NCI-H2196 treated with DMSO at 0.1 percent for 48 hours (cell line): ENCODE data around the gene RAD23B.
"Not testable (repeated sequence)": the region's sequence is repeated elsewhere in the genome, so short reads cannot be mapped to it uniquely, and the experiment has no call there.

Source experiments
- DNase-seq: peaks from one replicate; lab custom pipeline; 2025; ENCODE audit not compliant: unreplicated experiment; lab: John Stamatoyannopoulos, UW

RAD23B gene

GRCh38 chr9:107282759-107283622 is at the start of gene RAD23B:
Gene RAD23B, plus strand, starts transcription at chr9:107283279. Its CDS starts 351 bp downstream, at chr9:107283630.
- DNase-seq: peak; percentile 96

DNA sequence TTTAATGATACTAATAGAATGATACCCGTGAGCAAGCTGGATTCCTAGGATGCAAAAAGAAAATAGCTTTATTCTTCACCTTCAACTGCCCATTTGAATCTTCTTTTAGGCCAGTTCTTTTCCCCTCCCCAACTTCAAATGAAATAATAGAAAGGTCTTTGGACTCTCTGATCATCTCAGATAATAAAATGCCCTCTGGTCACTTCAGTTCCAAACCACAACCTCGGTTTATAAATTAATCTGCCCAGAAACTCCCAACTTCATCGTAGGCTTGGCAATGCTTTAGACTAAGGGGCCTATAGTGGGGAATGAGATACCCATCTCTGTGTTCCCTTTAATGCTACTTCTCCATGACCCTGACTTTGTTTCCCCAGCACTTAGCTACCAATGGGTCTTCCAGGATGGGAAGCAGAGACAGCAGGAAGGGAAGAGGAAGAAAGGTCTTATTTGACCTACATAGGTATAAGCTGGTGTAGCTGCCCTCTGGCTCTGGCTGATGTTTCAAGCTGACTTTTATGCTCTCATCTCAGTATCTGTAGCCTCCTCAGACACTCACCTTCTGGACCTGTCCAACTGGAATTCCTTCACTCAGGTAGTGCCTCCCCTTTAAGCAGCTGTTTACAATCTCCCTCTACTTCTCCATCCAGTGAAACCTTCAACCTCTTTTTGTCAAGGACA is 47.2 kb upstream of the RAD23B start:
- no peak for DNase-seq

GRCh38 chr9:107237873-107238272 is 45.2 kb upstream of the RAD23B start:
- no peak for DNase-seq

- no peak for DNase-seq
These were observed 43.6 kb upstream of the RAD23B start for GRCh38 chr9:107239474-107239873.

DNA sequence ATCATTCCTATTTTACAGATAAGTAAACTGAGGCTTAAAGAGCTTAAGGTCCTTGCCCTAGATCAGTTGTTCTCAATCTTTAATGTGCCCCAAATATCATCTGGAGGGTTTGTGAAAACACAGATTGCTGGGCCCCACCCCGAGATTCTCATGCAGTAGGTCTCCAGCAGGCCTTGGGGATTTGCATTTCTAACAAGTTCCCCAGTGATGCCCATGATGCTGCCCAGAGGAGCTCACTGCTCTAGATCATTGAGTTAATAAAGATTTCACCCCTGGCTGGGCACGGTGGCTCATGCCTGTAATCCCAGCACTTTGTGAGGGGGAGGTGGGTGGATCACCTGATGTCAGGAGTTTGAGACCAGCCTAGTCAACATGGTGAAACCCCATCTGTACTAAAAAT is 42.8 kb upstream of the RAD23B start:
- DNase-seq: no peak

GRCh38 chr9:107242073-107243030 is 40.7 kb upstream of the RAD23B start:
- DNase-seq: no peak

GRCh38 chr9:107243742-107244141 is 39.3 kb upstream of the RAD23B start:
- DNase-seq: peak; percentile 17

GRCh38 chr9:107246259-107247254 is 36.5 kb upstream of the RAD23B start:
- no peak for DNase-seq

DNA sequence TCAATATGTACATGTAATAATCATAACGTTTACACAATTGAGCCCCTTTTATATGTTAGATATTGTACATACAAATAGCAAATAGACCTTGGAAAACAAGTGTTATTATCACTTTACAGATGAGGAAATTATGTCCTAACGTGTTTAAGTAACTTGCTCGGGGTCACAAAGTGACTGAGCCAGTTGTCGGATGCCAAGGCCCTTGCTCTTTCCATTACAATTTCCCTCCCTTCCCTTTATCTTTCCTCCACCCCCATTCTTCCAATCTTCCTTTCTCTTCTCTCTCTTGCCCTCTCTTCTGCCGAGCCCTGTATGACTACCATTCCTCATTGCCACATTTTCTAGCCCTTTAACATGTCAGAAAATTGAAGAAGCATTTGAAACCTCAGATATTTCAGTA is 34.4 kb upstream of the RAD23B start:
- DNase-seq: no peak

DNA sequence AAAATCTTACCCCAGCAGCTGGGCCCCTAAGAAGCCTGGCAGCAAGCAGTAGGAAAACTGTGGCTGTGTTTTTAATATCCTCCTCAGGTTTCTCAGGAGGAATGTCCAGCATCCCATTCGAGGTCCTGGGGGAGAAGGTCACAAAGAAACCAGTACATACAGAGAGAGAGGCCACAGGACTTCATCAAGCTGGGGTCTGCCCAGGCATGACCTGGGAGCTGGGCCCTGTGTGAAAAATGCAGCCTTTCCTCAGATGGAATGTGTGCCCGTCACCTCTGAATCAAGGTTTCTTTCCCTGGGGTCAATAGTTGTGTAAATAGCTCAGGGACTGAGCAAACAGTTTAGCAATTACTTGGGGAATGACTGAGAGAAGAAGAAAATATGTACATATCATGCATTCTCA is 33.9 kb upstream of the RAD23B start:
- no peak for DNase-seq

DNA sequence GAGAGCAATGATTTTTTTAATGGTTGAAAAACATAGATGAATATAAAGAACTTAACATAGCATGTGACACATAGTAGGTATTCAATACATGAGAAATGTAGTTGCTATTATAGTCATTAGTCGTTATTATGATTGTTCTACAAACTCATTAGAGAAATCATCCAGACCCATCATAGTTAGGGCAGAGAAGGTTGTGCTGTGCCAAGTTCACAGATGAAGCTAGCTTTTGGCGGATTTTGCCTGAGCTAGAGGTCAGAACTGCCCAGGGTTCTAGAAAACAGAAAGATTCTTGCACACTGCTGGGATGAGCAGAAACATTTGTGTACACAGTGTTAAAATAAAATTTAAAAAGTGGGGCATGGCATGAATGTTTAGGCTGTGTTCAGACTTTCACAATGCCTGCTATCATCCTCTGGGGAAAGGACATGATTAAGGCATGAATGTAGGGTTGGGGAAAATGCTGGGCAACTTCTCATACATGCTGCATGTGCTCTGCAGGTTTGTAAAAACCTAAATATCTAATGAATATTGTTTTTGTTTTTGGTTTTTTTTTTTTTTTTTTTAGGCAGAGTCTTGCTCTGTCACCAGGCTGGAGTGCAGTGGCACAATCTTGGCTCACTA is 33.3 kb upstream of the RAD23B start:
- DNase-seq: no peak

- no peak for DNase-seq
These were observed 31.2 kb upstream of the RAD23B start for GRCh38 chr9:107251756-107252322.

- DNase-seq: no peak
These were observed 24.2 kb upstream of the RAD23B start for GRCh38 chr9:107258919-107259318.

- DNase-seq: not testable (repeated sequence)
These were observed 23.2 kb upstream of the RAD23B start for GRCh38 chr9:107259751-107260313.

GRCh38 chr9:107260437-107261081 is 22.5 kb upstream of the RAD23B start:
- no peak for DNase-seq

- DNase-seq: no peak
These were observed 22.0 kb upstream of the RAD23B start for GRCh38 chr9:107261106-107261505.

DNA sequence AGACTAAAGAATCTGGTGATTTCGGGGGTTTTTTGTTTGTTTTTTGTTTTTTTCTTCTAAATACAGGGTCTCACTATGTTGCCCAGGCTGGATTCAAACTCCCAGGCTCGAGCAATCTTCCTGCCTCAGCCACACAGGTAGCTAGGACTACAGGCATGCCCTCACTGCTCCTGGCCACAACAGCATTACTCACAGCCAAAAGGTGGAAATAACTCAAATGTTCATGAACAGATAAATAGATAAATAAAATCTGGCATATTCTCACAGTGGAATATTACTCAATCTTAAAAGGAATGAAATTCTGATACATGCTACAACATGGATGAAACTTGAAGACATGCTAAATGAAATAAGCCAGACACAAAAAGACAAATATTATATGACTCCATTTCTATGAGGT is 19.8 kb upstream of the RAD23B start:
- DNase-seq: no peak

DNA sequence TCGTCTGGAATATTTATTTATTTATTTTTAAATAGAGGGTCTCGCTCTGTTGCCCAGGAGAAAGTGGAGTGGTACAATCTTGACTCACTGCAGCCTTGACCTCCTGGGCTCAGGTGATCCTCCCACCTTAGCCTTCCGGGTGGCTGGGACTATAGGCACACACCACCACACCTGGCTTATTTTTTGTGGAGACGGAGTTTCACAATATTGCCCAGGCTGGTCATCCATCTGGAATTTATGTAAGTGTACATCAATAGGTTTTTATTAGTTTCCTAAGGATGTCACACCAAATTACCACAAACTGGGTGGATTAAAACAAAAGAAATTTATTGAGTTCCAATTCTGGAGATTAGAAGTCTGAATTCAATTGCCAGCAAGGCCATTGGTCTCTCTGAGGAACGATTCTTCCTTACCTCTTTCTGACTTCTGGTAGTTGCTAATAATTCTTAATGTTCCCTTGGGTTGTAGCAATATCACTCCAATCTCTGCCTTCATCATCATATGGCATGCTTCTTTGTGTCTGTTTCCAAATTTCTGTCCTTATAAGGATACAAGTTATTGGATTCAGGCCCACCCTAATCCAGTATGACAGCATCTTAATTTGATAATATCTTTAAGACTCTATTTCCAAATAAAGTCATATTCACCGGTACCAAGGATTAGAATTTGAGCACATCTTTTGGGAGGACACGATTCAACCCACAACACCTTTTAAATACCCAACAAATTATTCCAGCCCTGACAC is 16.3 kb upstream of the RAD23B start:
- no peak for DNase-seq
